ENCODE data around the gene CFAP141.

Gene CFAP141

DNA sequence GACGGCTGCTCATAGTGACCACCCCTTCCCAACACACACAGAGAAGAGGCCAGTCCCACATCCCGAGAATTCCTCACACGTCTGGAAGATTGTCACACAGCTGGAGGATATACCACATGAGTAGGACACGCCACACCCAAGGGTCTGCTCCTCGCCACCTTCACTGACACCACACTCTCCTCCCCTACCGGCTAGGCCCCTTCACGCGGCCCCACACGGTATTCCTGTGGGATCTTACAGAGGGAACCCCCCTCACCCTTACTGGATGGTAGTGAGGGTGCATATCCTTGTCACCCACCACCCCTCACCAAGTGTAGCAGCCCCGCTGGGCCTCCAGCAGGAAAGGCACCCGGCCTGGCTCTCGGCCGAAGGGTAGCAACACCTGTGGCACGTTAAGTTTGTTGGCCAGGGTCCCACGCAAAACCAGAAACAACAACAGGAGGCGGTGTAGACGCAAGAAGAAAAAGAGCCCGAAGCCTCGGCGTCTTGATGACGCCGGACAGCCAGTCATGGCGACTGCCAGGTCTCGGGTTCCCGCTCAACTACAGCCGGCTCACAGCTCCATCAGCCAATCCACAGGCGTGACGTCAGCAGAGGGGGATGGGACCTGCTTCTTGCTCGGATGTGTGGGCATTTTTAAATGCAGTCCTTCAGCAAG is 51.5 kb downstream of the CFAP141 start, which contains the start of gene NUP210L:
NUP210L (minus strand) TSS at position 540 of the 658 bp plus-strand sequence.
- peak within 1 kb of the TSS; percentile 13 for H3K27ac ChIP-seq
- TF ChIP-seq ZFX (IDR thresholded peaks at IDR 0.05) (no peak), CTCF (conservative IDR thresholded peaks at IDR 0.05) (no peak)

GRCh38 chr1:154154053-154154452 is 52.1 kb downstream of the CFAP141 start:
- TF ChIP-seq ZFX (IDR thresholded peaks at IDR 0.05) (no peak), CTCF (conservative IDR thresholded peaks at IDR 0.05) (no peak)
- 0 out of 2 replicates have a peak overlapping the region, but pooled peaks have one; percentile 9 for H3K27ac ChIP-seq

GRCh38 chr1:154151311-154151710 is 54.8 kb downstream of the CFAP141 start:
- TF ChIP-seq CTCF (conservative IDR thresholded peaks at IDR 0.05) (no peak), ZFX (IDR thresholded peaks at IDR 0.05) (no peak)
- H3K27ac ChIP-seq = no peak overlapping the region
